Measurements from ENCODE around the gene NCKAP5.

The NCKAP5 gene

DNA sequence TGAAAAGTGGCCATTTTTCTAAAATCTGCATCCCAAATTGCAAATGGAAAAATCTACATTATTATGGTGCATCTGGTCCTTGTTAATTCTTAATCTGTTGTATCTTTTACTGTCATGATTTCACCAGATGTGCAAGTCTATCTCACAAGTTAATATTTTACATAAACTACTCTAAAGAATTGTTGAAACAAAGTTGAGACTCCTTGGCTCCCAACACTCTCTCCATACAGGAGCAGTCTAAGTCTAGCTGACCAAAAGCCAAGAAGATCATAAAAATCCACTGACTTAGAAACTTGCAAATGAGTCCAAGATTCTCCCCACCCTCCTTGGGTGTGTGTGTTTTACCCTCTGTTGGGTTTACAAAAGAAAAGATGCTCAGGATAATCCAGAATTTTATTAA is 85.1 kb downstream of the NCKAP5 start:
- no peak for DNase-seq (ENCODE audit: low read depth in 1 of 2, low spot score in 1 of 2)
- TF ChIP-seq SPI1 (IDR thresholded peaks at IDR 0.05; ENCODE audit: borderline replicate concordance, low read depth) (no peak), POLR2AphosphoS5 (IDR thresholded peaks at IDR 0.05; ENCODE audit: low read depth) (no peak), GABPA (IDR thresholded peaks at IDR 0.05; ENCODE audit: low read depth) (no peak)
- TF ChIP-seq, protein P1, sequence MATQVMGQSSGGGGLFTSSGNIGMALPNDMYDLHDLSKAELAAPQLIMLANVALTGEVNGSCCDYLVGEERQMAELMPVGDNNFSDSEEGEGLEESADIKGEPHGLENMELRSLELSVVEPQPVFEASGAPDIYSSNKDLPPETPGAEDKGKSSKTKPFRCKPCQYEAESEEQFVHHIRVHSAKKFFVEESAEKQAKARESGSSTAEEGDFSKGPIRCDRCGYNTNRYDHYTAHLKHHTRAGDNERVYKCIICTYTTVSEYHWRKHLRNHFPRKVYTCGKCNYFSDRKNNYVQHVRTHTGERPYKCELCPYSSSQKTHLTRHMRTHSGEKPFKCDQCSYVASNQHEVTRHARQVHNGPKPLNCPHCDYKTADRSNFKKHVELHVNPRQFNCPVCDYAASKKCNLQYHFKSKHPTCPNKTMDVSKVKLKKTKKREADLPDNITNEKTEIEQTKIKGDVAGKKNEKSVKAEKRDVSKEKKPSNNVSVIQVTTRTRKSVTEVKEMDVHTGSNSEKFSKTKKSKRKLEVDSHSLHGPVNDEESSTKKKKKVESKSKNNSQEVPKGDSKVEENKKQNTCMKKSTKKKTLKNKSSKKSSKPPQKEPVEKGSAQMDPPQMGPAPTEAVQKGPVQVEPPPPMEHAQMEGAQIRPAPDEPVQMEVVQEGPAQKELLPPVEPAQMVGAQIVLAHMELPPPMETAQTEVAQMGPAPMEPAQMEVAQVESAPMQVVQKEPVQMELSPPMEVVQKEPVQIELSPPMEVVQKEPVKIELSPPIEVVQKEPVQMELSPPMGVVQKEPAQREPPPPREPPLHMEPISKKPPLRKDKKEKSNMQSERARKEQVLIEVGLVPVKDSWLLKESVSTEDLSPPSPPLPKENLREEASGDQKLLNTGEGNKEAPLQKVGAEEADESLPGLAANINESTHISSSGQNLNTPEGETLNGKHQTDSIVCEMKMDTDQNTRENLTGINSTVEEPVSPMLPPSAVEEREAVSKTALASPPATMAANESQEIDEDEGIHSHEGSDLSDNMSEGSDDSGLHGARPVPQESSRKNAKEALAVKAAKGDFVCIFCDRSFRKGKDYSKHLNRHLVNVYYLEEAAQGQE (IDR thresholded peaks at IDR 0.05; ENCODE audit: insufficient replicate concordance, low read depth) = no peak
- TF ChIP-seq, protein P2, sequence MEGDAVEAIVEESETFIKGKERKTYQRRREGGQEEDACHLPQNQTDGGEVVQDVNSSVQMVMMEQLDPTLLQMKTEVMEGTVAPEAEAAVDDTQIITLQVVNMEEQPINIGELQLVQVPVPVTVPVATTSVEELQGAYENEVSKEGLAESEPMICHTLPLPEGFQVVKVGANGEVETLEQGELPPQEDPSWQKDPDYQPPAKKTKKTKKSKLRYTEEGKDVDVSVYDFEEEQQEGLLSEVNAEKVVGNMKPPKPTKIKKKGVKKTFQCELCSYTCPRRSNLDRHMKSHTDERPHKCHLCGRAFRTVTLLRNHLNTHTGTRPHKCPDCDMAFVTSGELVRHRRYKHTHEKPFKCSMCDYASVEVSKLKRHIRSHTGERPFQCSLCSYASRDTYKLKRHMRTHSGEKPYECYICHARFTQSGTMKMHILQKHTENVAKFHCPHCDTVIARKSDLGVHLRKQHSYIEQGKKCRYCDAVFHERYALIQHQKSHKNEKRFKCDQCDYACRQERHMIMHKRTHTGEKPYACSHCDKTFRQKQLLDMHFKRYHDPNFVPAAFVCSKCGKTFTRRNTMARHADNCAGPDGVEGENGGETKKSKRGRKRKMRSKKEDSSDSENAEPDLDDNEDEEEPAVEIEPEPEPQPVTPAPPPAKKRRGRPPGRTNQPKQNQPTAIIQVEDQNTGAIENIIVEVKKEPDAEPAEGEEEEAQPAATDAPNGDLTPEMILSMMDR (IDR thresholded peaks at IDR 0.05; ENCODE audit: insufficient read depth, low read length) = no peak
- Histone ChIP-seq H3K4me3 (replicated peaks; ENCODE audit: insufficient read depth, low read length) (no peak overlapping the region), H3K27me3 (ENCODE audit: insufficient read depth, poor library complexity, severe bottlenecking) (no peaks in the 10 kb centered on the region), H3K27ac (replicated peaks) (no peak overlapping the region)

DNA sequence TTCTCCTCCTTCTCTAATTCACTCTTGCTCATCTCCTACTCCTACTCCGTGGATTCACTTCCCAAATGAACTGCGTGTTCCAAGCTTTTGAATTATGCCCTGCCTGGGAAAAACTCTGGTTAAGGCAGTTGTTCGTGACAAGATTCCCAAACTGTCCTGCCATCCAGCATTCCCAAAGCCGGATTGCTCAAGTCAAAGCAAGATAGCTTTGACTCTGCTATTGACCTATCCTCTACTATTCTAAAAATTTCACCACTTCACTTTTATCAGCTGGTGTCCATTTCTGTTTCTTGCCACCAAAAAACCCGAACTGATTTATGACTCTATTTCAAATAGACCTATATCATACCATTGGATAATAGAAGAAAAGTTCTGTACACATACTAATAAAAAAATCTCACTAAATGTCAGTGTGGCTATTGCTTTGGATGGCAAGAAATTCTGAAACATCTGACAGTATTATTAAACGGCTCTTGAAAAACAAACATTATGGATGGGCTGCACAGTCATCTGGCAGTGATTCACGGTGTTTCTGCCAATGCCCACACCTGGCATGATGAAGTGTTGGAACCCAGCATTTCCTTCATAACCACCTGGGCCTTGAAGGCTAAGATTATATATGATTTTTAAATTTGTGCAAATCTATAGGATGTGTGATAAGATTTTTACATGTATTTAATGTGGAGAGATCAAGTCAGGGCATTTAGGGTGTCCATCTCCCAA is 87.4 kb downstream of the NCKAP5 start:
- no peak overlapping the region for H3K4me3 ChIP-seq (replicated peaks; ENCODE audit: insufficient read depth, low read length)
- no peaks in the 10 kb centered on the region for H3K27me3 ChIP-seq (ENCODE audit: insufficient read depth, poor library complexity, severe bottlenecking)
- H3K27ac ChIP-seq (replicated peaks) = no peak overlapping the region
- TF ChIP-seq, protein P1 (IDR thresholded peaks at IDR 0.05; ENCODE audit: insufficient replicate concordance, low read depth) = no peak
- TF ChIP-seq POLR2AphosphoS5 (IDR thresholded peaks at IDR 0.05; ENCODE audit: low read depth) = no peak
- TF ChIP-seq, protein P2 (IDR thresholded peaks at IDR 0.05; ENCODE audit: insufficient read depth, low read length) = no peak
- TF ChIP-seq SPI1 (IDR thresholded peaks at IDR 0.05; ENCODE audit: borderline replicate concordance, low read depth) = no peak
- TF ChIP-seq GABPA (IDR thresholded peaks at IDR 0.05; ENCODE audit: low read depth) = no peak
- no peak for DNase-seq (ENCODE audit: low read depth in 1 of 2, low spot score in 1 of 2)

DNA sequence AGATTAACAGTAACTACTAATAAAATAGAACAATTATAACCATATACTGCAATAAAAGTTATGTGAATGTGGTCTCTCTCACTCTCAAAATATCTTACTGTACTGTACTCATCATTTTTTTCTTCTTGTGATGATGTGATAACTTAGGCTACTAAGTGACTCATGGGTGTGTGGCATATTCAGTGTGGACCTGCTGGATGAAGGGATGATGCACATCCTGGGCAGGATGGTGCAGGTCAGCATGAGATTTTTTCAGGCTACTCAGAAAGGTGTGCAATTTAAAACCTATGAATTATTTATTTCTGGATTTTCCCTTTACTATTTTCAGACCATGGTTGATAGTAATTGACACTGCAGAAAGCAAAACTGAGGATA is 90.7 kb downstream of the NCKAP5 start:
- Histone ChIP-seq H3K27me3 (ENCODE audit: insufficient read depth, poor library complexity, severe bottlenecking) (no peaks in the 10 kb centered on the region), H3K4me3 (replicated peaks; ENCODE audit: insufficient read depth, low read length) (no peak overlapping the region), H3K27ac (replicated peaks) (no peak overlapping the region)
- no peak for DNase-seq (ENCODE audit: low read depth in 1 of 2, low spot score in 1 of 2)
- TF ChIP-seq, protein P1 (IDR thresholded peaks at IDR 0.05; ENCODE audit: insufficient replicate concordance, low read depth) = no peak
- TF ChIP-seq POLR2AphosphoS5 (IDR thresholded peaks at IDR 0.05; ENCODE audit: low read depth) (no peak), SPI1 (IDR thresholded peaks at IDR 0.05; ENCODE audit: borderline replicate concordance, low read depth) (no peak), GABPA (IDR thresholded peaks at IDR 0.05; ENCODE audit: low read depth) (no peak)
- TF ChIP-seq, protein P2 (IDR thresholded peaks at IDR 0.05; ENCODE audit: insufficient read depth, low read length) = no peak

All from HL-60 (cell line).